T-cell (primary cell): ENCODE measurements around the gene GPHB5. TPM values are rescaled to one million over a fixed set of nuclear protein-coding genes. Genes with fewer than 3 reads are reported as not detected.

ENCODE experiments used
- ATAC-seq, 4 experiments: fragments of 200-7000 bp in 3 of 4; fragments of 150-1000 bp in 1 of 4; cut with Tn5 transposase; replicated peaks in 1 of 4; 1 replicate in 3 of 4; 2 replicates in 1 of 4; pipeline ENCODE4 v1.10.0; 2021; ENCODE audit warnings: moderate library complexity in 3 of 4, mild to moderate bottlenecking in 2 of 4, moderate number of reproducible peaks in 1 of 4
- CTCF ChIA-PET, 2 donors: fragments of 300-600 bp; sonication (Branson Sonifier 250); formaldehyde crosslinking; loops; one replicate each; lab custom pipeline; 2022; ENCODE audit warnings: antibody characterized with exemption in 2 of 2; lab: Charles Lee
- POLR2A ChIA-PET, 2 donors: fragments of 300-600 bp; sonication (Branson Sonifier 250); formaldehyde crosslinking; loops; one replicate each; lab custom pipeline; 2022; ENCODE audit warnings: antibody characterized with exemption in 2 of 2; lab: Charles Lee
- DNase-seq, 35 experiments: peaks; one replicate each; pipeline versions ENCODE4 v3.0.0 to v3.0.0-alpha.2; 2013 to 2023
- H3K27ac ChIP-seq: one replicate; pipeline ENCODE4 v1.5.1; 2013; ENCODE audit warnings: low read length
- H3K27me3 ChIP-seq, 2 experiments: replicated peaks in 1 of 2; 1 replicate in 1 of 2; 2 replicates in 1 of 2; pipeline versions ENCODE4 v1.6.1 to v1.7.0; 2013; ENCODE audit warnings: low read length in 1 of 2, mixed read lengths in 1 of 2; ENCODE audit not compliant: control insufficient read depth in 2 of 2, insufficient read depth in 2 of 2; ENCODE audit errors: extremely low read depth in 1 of 2
- H3K36me3 ChIP-seq, 2 donors: 1 replicate in 1 of 2; 2 replicates in 1 of 2; pipeline versions ENCODE4 v1.6.1 to v1.7.0; 2013; ENCODE audit warnings: low read length in 1 of 2; ENCODE audit not compliant: control insufficient read depth in 2 of 2, insufficient read depth in 1 of 2; ENCODE audit errors: extremely low read depth in 1 of 2
- H3K4me1 ChIP-seq, 2 experiments: 1 replicate in 1 of 2; 2 replicates in 1 of 2; pipeline versions ENCODE4 v1.6.1 to v1.7.0; 2013; ENCODE audit warnings: low read length in 2 of 2, mixed read lengths in 1 of 2; ENCODE audit not compliant: insufficient read depth in 2 of 2, control insufficient read depth in 1 of 2; ENCODE audit errors: extremely low read depth in 1 of 2
- H3K4me3 ChIP-seq, 2 donors: 1 replicate in 1 of 2; 2 replicates in 1 of 2; pipeline versions ENCODE4 v1.5.1 to v1.7.0; 2013; ENCODE audit warnings: mild to moderate bottlenecking in 2 of 2, low read length in 1 of 2, moderate library complexity in 1 of 2; ENCODE audit not compliant: control insufficient read depth in 1 of 2; ENCODE audit errors: extremely low read depth in 1 of 2
- H3K9me3 ChIP-seq: 2 replicates; pipeline ENCODE4 v1.7.0; 2013
- H3K27ac Mint-ChIP-seq, 2 donors: one replicate each; pipeline ENCODE4 v1.8.0; 2020 to 2021; ENCODE audit warnings: mild to moderate bottlenecking in 2 of 2, mixed read lengths in 2 of 2
- H3K27me3 Mint-ChIP-seq, 2 donors: one replicate each; pipeline ENCODE4 v1.8.0; 2021 to 2022; ENCODE audit warnings: mixed read lengths in 2 of 2
- H3K36me3 Mint-ChIP-seq: one replicate; pipeline ENCODE4 v1.8.0; 2021; ENCODE audit warnings: mixed read lengths
- H3K4me1 Mint-ChIP-seq, 3 donors: one replicate each; pipeline ENCODE4 v1.8.0; 2020 to 2022; ENCODE audit warnings: mixed read lengths in 3 of 3, mild to moderate bottlenecking in 1 of 3
- H3K4me3 Mint-ChIP-seq, 3 donors: one replicate each; pipeline ENCODE4 v1.8.0; 2020 to 2022; ENCODE audit warnings: mild to moderate bottlenecking in 3 of 3, mixed read lengths in 3 of 3, moderate library complexity in 3 of 3
- H3K9me3 Mint-ChIP-seq, 3 donors: one replicate each; pipeline ENCODE4 v1.8.0; 2020 to 2022; ENCODE audit warnings: mixed read lengths in 3 of 3
- WGBS: methylation state at CpG from one replicate; pipeline ENCODE4 v1.1.5; 2013; ENCODE audit warnings: missing lambda C conversion rate; ENCODE audit not compliant: insufficient coverage; 5-methylcytosine and 5-hydroxymethylcytosine counted together
- total RNA-seq, 35 experiments: library from RNA in 6 of 35; stranded (reverse) in 6 of 35; fragments of 120-200 nt in 1 of 35; gene quantifications; one replicate each; pipeline versions ENCODE4 v1.2.1 to v1.2.4 and lab custom pipeline; 2013 to 2026

GPHB5 gene
- total RNA-seq, 5 donors from 2014 or later (not counting 1 experiment from before 2014, with no cell fraction given) = not detected

DNA sequence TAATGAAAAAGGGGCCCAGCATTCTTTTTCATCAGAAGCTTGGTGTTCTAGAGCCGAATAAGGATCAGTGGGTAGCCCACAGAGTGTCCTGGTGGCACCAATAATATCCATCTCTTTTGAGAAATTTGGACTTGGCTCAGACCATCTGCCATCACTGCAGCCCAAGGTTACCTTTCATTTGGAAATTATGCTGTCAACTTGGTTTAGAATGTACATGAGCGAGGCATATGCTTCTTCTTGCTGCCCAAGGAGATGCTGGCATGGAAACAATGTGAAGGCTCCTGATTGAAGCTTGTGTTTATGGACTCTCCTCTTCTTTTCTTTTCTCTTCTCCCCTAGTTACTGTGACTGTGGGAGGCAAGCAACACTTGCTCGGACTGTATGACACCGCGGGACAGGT is 50.0 kb downstream of the GPHB5 start:
- Mint-ChIP-seq H3K4me1 (no peaks in the 10 kb centered on the region), H3K9me3 (no peaks in the 10 kb centered on the region), H3K36me3 (no peaks in the 10 kb centered on the region), H3K27ac (no peak overlapping the region), H3K27me3 (peaks cover 18 to 23% of the 10 kb centered on the region in 2 donors), H3K4me3 (no peak overlapping the region)
- H3K4me1 ChIP-seq = no peaks in the 10 kb centered on the region
- WGBS = 83% methylated on average over 1 of the region's 5 CpGs
- DNase-seq (no peak), ATAC-seq (no peak)
- H3K27ac ChIP-seq = no peak overlapping the region
- H3K4me3 ChIP-seq = no peak overlapping the region
- POLR2A ChIA-PET = no interaction called here
- no peaks in the 10 kb centered on the region for H3K36me3 ChIP-seq
- no peaks in the 10 kb centered on the region for H3K9me3 ChIP-seq
- peaks cover 2 to 8% of the 10 kb centered on the region in 2 experiments for H3K27me3 ChIP-seq
- CTCF ChIA-PET = interaction anchor here in 1 of 2 donors (0.6 kb wide), 1 partner anchor 1126 kb away, joined by 3 read pairs; no protein-coding TSS in a partner anchor

DNA sequence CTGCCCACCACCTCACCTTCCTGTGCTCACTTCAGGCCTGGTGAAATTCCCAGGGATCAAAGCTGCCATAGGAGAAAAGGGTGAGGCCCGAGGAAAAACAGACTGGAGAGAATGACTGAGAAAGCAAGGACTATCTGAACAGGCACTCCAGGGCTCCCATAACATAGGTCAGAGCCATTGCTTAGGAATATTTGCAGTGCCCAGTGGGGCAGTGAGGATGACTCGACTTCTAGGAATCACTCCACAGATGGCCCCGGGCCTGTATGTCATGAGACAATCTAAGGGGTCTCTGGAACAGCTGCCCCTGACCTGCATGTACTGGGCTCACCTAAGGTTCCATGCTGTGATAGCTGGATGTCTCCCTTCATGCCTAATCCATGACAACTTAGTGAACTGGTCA is 51.6 kb downstream of the GPHB5 start:
- 33% methylated on average over 2 of the region's 3 CpGs for WGBS
- DNase-seq (no peak), ATAC-seq (no peak)
- H3K27ac Mint-ChIP-seq = no peak overlapping the region
- ChIA-PET POLR2A (no interaction called here), CTCF (no interaction called here)
- no peaks in the 10 kb centered on the region for H3K9me3 ChIP-seq
- H3K4me3 Mint-ChIP-seq = no peak overlapping the region
- H3K9me3 Mint-ChIP-seq = no peaks in the 10 kb centered on the region
- peaks cover 2 to 5% of the 10 kb centered on the region in 2 experiments for H3K27me3 ChIP-seq
- no peak overlapping the region for H3K4me3 ChIP-seq
- no peaks in the 10 kb centered on the region for H3K36me3 ChIP-seq
- no peaks in the 10 kb centered on the region for H3K4me1 ChIP-seq
- no peak overlapping the region for H3K27ac ChIP-seq
- H3K4me1 Mint-ChIP-seq = no peaks in the 10 kb centered on the region
- peaks cover 19 to 26% of the 10 kb centered on the region in 2 donors for H3K27me3 Mint-ChIP-seq
- no peaks in the 10 kb centered on the region for H3K36me3 Mint-ChIP-seq

DNA sequence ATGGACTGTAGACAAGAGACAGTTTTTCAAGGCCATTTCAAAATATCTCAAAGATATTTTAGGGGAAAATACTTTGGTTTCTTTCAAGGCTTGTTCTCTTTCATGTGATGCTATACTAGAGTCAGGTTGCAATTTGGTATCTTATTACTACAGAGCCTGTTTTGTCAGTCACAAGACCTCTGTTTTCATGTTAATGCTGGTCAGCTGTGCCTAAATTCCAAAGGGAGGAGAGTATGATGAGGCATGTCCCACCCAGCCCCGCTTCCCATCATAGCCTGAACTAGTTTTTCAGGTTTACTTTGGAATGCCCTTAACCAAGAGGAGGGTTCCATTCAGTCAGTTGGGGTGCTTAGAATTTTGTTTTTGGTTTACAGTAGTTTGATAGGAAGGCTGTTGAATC is 52.6 kb downstream of the GPHB5 start:
- no peaks in the 10 kb centered on the region for H3K9me3 ChIP-seq
- POLR2A ChIA-PET = no interaction called here

More for the DNA sequence above, 52.6 kb downstream of the GPHB5 start:
- Mint-ChIP-seq H3K27me3 (peaks cover 22 to 26% of the 10 kb centered on the region in 2 donors), H3K36me3 (no peaks in the 10 kb centered on the region), H3K27ac (no peak overlapping the region), H3K9me3 (peaks cover 0 to 5% (median 0%) of the 10 kb centered on the region in 3 donors), H3K4me1 (no peaks in the 10 kb centered on the region), H3K4me3 (no peak overlapping the region)
- no peak overlapping the region for H3K27ac ChIP-seq
- DNase-seq (no peak), ATAC-seq (no peak)
- peaks cover 2 to 5% of the 10 kb centered on the region in 2 experiments for H3K27me3 ChIP-seq
- CTCF ChIA-PET = no interaction called here
- WGBS = 83% methylated on average over 1 of the region's 1 CpG
- H3K4me1 ChIP-seq = no peaks in the 10 kb centered on the region
- no peaks in the 10 kb centered on the region for H3K36me3 ChIP-seq
- no peak overlapping the region for H3K4me3 ChIP-seq

Other genes starting within 250 kb of the GPHB5 start
- gene RHOJ, start 114.5 kb downstream of the GPHB5 start, total RNA-seq = not detected
- gene PPP2R5E, start 224.4 kb upstream of the GPHB5 start, total RNA-seq = 10 to 100 TPM; 35.5 to 45.1 (median 40.6) TPM